ENCODE measurements around the gene TRIP11. TPM values are rescaled to one million over a fixed set of nuclear protein-coding genes. Genes with fewer than 3 reads are reported as not detected.

The TRIP11 gene
- total and polyA plus RNA-seq, 2 experiments from 2014 or later: 10.8 to 40.8 TPM

DNA sequence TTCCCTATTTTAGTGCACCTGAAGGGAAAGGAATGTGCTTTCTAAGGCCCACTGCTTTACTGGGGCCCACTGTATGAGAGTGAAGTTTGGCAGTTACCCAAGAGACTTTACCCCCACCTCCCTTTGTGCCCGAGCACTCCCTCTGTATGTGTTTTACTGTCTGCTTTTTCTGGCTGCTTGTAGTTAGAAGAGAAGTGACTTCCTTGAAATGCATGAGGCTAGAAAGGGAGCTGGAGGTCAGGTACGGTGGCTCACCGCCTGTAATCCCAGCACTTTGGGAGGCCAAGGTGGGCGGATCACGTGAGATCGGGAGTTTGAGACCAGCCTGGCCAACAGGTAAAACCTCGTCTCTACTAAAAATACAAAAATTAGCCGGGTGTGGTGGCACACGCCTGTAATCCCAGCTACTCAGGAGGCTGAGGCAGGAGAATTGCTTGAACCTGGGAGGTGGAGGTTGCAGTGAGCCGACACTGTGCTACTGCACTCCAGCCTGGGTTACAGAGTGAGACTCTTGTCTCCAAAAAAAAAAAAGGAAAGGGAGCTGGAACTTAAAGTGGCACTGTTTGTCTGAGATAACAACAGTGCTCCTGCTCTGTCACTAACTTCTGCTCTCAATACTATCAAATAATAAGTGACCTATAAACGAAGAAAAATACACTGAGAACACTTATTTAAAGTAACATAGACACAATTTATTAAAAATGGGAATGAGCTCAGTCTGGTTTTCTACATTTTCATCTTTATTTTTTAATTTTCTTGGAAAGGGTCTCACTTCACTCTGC lies 5.8 kb downstream of the TRIP11 start:
- Histone ChIP-seq H3K4me1 (ENCODE audit: low read depth) (peaks cover 5% of the 10 kb centered on the region), H3K4me3 (no peak overlapping the region), H3K9me3 (ENCODE audit: low read depth) (no peaks in the 10 kb centered on the region), H3K27ac (no peak overlapping the region), H3K27me3 (no peaks in the 10 kb centered on the region), H3K36me3 (peaks cover 10% of the 10 kb centered on the region)
- DNase-seq (ENCODE audit: low read depth in 1 of 2, low spot score in 1 of 2): no peak
- TF ChIP-seq, protein P1, sequence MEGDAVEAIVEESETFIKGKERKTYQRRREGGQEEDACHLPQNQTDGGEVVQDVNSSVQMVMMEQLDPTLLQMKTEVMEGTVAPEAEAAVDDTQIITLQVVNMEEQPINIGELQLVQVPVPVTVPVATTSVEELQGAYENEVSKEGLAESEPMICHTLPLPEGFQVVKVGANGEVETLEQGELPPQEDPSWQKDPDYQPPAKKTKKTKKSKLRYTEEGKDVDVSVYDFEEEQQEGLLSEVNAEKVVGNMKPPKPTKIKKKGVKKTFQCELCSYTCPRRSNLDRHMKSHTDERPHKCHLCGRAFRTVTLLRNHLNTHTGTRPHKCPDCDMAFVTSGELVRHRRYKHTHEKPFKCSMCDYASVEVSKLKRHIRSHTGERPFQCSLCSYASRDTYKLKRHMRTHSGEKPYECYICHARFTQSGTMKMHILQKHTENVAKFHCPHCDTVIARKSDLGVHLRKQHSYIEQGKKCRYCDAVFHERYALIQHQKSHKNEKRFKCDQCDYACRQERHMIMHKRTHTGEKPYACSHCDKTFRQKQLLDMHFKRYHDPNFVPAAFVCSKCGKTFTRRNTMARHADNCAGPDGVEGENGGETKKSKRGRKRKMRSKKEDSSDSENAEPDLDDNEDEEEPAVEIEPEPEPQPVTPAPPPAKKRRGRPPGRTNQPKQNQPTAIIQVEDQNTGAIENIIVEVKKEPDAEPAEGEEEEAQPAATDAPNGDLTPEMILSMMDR (IDR thresholded peaks at IDR 0.05; ENCODE audit: low read depth, low read length): no peak

DNA sequence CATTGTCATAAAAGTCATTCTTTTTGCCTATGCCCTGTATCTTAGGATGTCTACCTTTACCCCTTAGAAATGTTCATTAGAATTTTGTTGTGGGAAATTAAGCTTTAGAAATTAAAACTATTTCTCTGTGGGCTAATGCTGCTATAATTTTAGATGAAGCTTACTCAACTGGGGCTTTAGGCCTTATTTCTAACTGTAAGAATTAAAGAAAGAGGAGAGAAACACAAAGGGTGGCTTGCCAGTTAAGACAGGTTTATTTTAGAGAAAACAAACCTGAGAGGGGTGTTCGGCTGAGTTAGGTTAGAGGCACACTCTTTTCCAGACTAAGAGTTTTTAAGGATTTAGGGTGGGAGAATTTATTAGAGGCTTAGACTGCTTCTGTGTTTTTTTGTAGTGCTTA lies 6.4 kb downstream of the TRIP11 start:
- Histone ChIP-seq H3K4me1 (ENCODE audit: low read depth) (peaks cover 3% of the 10 kb centered on the region), H3K27ac (no peak overlapping the region), H3K36me3 (peaks cover 10% of the 10 kb centered on the region), H3K9me3 (ENCODE audit: low read depth) (no peaks in the 10 kb centered on the region), H3K27me3 (no peaks in the 10 kb centered on the region), H3K4me3 (no peak overlapping the region)
- TF ChIP-seq, protein P1 (IDR thresholded peaks at IDR 0.05; ENCODE audit: low read depth, low read length): no peak
- no peak for DNase-seq (ENCODE audit: low read depth in 1 of 2, low spot score in 1 of 2)

DNA sequence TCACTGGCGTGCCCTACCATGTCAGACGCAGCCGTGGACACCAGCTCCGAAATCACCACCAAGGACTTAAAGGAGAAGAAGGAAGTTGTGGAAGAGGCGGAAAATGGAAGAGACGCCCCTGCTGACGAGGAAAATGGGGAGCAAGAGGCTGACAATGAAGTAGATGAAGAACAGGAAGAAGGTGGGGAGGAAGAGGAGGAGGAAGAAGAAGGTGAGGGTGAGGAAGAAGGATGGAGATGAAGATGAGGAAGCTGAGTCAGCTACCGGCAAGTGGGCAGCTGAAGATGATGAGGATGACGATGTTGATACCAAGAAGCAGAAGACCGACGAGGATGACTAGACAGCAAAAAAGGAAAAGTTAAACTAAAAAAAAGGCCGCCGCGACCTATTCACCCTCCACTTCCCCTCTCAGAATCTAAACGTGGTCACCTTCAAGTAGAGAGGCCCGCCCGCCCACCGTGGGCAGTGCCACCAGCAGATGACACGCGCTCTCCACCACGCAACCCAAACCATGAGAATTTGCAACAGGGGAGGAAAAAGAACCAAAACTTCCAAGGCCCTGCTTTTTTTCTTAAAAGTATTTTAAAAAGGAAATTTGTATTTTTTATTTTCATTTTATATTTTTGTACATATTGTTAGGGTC lies 13.2 kb downstream of the TRIP11 start:
- H3K4me1 ChIP-seq (ENCODE audit: low read depth): no peaks in the 10 kb centered on the region
- no peak overlapping the region for H3K27ac ChIP-seq
- H3K9me3 ChIP-seq (ENCODE audit: low read depth): no peaks in the 10 kb centered on the region
- no peaks in the 10 kb centered on the region for H3K27me3 ChIP-seq
- peaks cover 28% of the 10 kb centered on the region for H3K36me3 ChIP-seq
- no peak overlapping the region for H3K4me3 ChIP-seq
- TF ChIP-seq, protein P1 (IDR thresholded peaks at IDR 0.05; ENCODE audit: low read depth, low read length): no peak
- DNase-seq (ENCODE audit: low read depth in 1 of 2, low spot score in 1 of 2): no peak

DNA sequence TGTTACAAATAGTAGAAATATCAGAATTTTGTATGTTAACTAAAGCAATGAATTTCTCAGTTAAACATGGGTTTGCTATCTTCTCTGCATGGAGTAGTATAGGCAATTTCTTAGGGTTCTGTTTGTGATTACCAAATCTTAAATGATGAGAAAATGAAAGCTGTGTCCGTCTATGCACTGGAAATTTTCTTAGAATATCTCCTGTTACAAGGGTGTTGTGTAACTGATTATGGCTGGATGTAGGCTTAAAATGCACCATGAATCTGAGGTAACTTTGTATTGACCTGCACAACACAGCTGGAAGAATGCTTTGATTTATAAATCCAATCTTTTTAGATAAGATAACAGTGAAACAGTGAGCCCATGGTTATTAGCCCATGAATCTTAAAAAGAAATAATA lies 17.8 kb downstream of the TRIP11 start:
- Histone ChIP-seq H3K4me1 (ENCODE audit: low read depth) (no peaks in the 10 kb centered on the region), H3K36me3 (peaks cover 34% of the 10 kb centered on the region), H3K9me3 (ENCODE audit: low read depth) (no peaks in the 10 kb centered on the region), H3K27me3 (no peaks in the 10 kb centered on the region), H3K4me3 (no peak overlapping the region), H3K27ac (no peak overlapping the region)
- peak in 1 of 2 donors; percentile 6 for DNase-seq (ENCODE audit: low read depth in 1 of 2, low spot score in 1 of 2)
- TF ChIP-seq, protein P1 (IDR thresholded peaks at IDR 0.05; ENCODE audit: low read depth, low read length): no peak

DNA sequence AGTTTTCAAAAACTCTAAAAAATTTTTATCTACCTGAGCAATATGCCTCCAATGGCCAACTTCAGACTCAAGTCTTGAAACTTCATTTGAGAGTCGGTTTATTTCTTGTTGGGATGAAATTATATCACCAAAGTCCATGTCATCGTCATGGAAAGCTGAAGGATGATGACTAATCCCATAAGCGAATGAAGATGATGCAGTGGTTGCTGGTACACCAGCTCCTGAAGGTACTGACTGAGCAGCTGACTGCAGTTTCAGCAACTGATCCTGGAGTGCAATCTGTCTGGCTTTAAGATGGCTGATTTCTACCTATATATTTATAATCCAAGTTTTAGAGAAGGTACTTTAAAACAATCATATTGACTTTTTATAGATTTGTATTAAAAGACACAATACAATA lies 18.3 kb downstream of the TRIP11 start:
- DNase-seq (ENCODE audit: low read depth in 1 of 2, low spot score in 1 of 2): no peak
- Histone ChIP-seq H3K9me3 (ENCODE audit: low read depth) (no peaks in the 10 kb centered on the region), H3K36me3 (peaks cover 39% of the 10 kb centered on the region), H3K4me1 (ENCODE audit: low read depth) (no peaks in the 10 kb centered on the region), H3K4me3 (no peak overlapping the region), H3K27ac (no peak overlapping the region), H3K27me3 (no peaks in the 10 kb centered on the region)
- TF ChIP-seq, protein P1 (IDR thresholded peaks at IDR 0.05; ENCODE audit: low read depth, low read length): no peak
